ENCODE measurements around the gene CD302.
"Not testable (repeated sequence)": the region's sequence is repeated elsewhere in the genome, so short reads cannot be mapped to it uniquely, and the experiment has no call there.

The CD302 gene

GRCh38 chr2:159792599-159792998 is 5.4 kb downstream of the CD302 start:
- no peak for DNase-seq

- no peak for DNase-seq
These were observed 6.0 kb downstream of the CD302 start for GRCh38 chr2:159792036-159792435.

DNA sequence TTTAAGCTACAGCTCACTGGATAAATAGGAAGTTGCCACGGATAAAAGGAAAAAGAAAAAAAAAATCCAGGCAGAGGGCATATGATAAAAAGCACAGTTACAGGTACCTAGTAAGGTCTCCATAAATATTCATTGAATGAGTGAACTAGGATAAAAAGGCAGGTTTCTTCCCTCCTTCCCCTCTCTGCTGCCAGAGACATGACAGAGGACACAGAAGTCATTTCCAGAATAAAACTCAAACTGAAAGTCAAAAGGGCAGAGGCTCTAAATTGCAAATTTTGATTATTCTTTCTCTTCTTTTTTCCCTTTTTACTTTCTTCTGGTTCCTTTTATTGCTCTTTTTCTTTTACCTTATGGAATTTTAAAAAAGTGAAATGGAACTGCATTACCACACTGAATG is 7.7 kb downstream of the CD302 start:
- no peak for DNase-seq

GRCh38 chr2:159788253-159788652 is 9.8 kb downstream of the CD302 start:
- DNase-seq: no peak

DNA sequence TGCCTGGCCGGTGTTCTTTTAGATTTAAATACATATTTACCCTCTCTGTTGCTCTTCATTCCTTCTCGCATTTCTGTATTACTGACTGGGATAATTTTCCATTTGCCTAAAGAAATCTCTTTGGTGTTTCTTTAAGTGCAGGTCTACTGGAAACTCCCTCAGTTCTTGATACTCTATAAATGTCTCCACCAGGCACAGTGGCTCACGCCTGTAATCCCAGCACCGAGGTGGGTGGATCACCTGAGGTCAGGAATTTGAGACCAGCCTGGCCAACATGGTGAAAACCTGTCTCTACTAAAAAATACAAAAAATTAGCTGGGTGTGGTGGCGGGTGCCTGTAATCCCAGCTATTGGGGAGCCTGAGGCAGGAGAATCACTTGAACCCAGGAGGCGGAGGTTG is 10.4 kb downstream of the CD302 start:
- DNase-seq: not testable (repeated sequence)

GRCh38 chr2:159786938-159787337 is 11.1 kb downstream of the CD302 start:
- DNase-seq: no peak

- DNase-seq: no peak
These were observed 12.8 kb downstream of the CD302 start for GRCh38 chr2:159785195-159785594.

- DNase-seq: not testable (repeated sequence)
These were observed 13.3 kb downstream of the CD302 start for GRCh38 chr2:159784744-159785143.

DNA sequence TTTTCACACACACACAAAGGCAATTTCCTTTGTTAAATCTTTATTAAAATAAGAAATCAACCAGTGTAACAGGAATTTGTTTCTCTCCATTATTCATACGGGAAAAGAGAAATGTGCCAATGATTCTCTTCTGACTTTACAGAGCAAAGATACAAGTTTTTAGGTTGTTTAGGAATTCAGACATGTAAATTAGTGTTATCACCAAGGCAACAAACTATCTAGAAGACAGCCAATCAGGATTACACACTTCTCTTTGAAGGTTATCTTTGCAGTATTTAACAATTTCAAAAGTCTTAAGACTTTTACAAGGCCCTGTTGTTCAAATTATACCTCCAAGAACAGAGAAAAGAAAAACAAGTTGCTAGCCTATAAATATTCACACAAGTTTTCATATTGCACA is 14.5 kb downstream of the CD302 start:
- no peak for DNase-seq

- no peak for DNase-seq
These were observed 21.7 kb downstream of the CD302 start for GRCh38 chr2:159776321-159776720.

DNA sequence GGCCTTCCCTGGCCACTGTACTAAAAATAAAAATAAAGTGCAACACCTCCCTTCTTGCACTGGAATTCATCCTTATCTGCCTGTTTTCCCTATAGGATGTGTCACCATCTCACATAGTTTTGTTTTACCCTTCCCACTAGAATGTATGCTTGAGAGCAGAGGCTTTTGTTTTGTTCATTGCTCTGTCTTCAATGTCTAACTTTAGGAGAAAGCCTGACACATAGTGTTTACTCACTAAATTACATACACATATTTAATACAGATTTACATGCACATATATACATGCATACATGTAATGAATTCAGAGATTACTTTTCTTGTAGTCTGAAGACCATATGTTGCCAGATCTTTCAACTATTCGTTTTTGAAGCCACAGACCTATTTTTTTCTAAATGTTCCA is 23.0 kb downstream of the CD302 start:
- DNase-seq: no peak

- no peak for DNase-seq
These were observed 23.5 kb downstream of the CD302 start for GRCh38 chr2:159774370-159774990.

GRCh38 chr2:159773886-159774285 is 24.1 kb downstream of the CD302 start:
- DNase-seq: no peak

GRCh38 chr2:159773426-159773825 is 24.6 kb downstream of the CD302 start:
- DNase-seq: no peak

- no peak for DNase-seq
These were observed 28.9 kb downstream of the CD302 start for GRCh38 chr2:159769147-159769546.

DNA sequence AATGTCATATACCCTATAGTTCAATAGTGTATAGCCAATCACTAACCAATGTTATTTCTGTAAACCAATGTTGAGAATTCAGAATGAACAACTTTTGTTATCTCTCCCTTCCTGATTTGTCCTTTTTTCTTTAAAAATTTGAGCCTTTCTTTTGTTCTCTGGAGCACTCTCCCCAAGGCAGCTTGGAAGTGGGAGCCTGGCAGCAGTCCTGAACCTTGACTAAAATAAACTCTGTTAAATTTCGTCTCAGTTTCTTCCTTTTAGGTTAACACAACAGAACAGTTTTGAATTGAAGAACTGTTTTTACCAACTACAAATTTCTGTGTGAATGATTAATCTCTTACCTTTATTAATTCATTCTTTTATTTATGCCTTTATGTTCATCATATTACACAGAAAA is 35.9 kb downstream of the CD302 start:
- no peak for DNase-seq

- DNase-seq: no peak
These were observed 37.7 kb downstream of the CD302 start for GRCh38 chr2:159760326-159760725.

DNA sequence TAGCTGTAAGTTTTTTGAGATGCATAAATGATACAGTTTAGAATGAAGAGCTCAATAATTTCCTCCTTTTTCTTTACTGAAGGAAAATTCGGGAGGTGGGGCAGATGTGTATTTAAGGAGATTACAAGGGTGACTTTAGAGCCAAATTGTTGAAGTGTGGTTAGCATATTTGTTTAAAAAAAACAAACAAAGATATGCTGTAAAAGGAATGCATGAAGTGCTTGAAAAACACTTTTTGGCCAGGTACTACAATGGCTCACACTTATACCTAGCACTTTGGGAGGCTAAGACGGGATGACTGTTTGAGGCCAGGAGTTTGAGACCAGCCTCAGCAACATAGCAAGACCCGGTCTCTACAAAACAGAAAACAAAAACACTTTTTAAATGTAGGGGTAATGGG is 38.4 kb downstream of the CD302 start:
- DNase-seq: no peak

- no peak for DNase-seq
These were observed 39.3 kb downstream of the CD302 start for GRCh38 chr2:159758686-159759085.

DNA sequence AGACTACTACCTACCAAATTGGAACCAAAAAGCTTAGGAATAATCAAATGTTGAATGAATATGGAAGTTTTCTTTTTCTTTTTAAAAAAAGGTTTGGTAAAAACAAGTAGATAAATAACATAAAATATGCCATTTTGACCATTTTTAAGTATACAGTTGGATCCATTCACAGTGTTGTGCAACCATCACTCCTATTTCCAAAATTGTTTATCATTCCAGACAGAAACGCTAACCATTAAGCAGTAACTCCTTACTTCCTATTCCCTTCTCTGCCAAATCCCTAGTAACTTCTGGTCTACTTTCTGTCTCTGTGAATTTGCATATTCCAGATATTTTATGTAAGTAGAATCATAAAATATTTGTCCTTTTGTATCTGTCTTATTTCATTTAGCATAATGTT is 39.8 kb downstream of the CD302 start:
- no peak for DNase-seq

- DNase-seq: no peak
These were observed 42.2 kb downstream of the CD302 start for GRCh38 chr2:159755788-159756187.

DNA sequence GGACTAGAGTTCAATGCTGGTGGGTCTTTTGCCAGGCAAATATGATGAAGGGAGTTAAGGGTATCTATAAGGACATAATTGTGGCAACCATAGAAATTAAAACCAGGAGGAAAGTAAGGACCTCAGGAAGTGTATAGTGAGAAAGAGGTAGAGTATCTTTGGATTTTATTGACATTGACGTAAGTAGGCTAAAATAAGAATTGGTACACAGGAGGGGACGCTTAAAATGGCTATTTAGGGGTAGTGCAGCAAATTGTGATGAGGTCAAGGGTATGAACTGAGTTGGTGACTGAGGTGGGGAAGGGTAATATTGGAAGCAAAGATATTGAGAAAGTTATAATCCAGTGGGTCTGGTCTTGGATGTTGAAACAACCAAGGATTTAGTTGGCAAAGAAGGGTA is 43.0 kb downstream of the CD302 start:
- no peak for DNase-seq

DNA sequence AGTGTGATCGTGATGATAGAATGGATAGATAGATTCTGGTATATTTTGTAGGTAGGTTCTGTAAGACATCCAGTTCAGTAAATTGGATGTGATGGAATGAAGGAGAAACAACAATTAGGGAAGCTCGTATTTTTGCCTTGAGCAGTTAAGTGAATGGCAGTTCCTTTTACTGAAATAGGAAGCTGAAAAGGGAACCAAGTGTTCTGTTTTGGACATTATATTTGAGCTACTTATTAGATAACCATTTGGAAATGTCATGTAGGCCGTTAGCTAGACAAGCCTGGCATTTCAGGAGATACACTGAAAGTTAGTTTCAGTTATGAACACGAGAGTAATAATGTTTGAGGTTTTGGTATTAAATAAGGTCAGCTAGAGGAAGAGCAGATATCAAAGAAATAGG is 44.2 kb downstream of the CD302 start:
- DNase-seq: no peak

- DNase-seq: no peak
These were observed 47.1 kb downstream of the CD302 start for GRCh38 chr2:159750873-159751272.

DNA sequence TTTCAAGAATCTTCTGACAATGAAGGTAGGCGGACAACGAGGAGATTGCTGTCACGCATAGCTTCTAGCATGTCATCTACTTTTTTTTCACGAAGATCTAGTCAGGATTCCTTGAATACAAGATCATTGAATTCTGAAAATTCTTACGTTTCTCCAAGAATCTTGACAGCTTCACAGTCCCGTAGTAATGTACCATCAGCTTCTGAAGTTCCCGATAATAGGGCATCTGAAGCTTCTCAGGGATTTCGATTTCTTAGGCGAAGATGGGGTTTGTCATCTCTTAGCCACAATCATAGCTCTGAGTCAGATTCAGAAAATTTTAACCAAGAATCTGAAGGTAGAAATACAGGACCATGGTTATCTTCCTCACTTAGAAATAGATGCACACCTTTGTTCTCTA is 49.9 kb downstream of the CD302 start:
- DNase-seq: no peak

- DNase-seq: not testable (repeated sequence)
These were observed 52.8 kb downstream of the CD302 start for GRCh38 chr2:159745237-159745636.

Measured in NCI-H1930 (cell line).